Measurements from ENCODE around the gene GPC3. TPM values are rescaled to one million over a fixed set of nuclear protein-coding genes. Genes with fewer than 3 reads are reported as not detected.

Gene GPC3
- polyA plus RNA-seq, 3 donors: not detected

- H3K27ac ChIP-seq (ENCODE audit: low read depth in 1 of 2, low read length in 2 of 2): no peak overlapping the region
- intact Hi-C loops (cut with micrococcal nuclease): no loop called here
- no peak for TF ChIP-seq CTCF (IDR thresholded peaks at IDR 0.05)
Observed at GRCh38 chrX:133856819-133857218, 128.6 kb downstream of the GPC3 start.

GRCh38 chrX:133854290-133854689 is 131.1 kb downstream of the GPC3 start:
- H3K4me3 Mint-ChIP-seq: no peak overlapping the region
- no CpG with 5 or more reads among the region's 2 CpGs for WGBS (ENCODE audit: insufficient coverage)
- no peak overlapping the region for H3K27ac ChIP-seq (ENCODE audit: low read depth in 1 of 2, low read length in 2 of 2)
- no peak overlapping the region for H2AFZ ChIP-seq (ENCODE audit: insufficient read depth, low read depth, low read length, poor library complexity, severe bottlenecking)
- H3K4me1 ChIP-seq (ENCODE audit: control insufficient read depth in 1 of 2, insufficient read depth in 2 of 2, low read length in 2 of 2): no peaks in the 10 kb centered on the region
- H3K79me2 ChIP-seq (ENCODE audit: insufficient read depth, low read length): no peaks in the 10 kb centered on the region
- H3K9me3 Mint-ChIP-seq: peaks cover 0 to 2% (median 0%) of the 10 kb centered on the region in 7 donors
- H3K9ac ChIP-seq (ENCODE audit: insufficient read depth, low read length, poor library complexity, severe bottlenecking): no peak overlapping the region
- H3K36me3 ChIP-seq (replicated peaks in 1 of 2; ENCODE audit: control insufficient read depth in 1 of 2, insufficient read depth in 2 of 2, low read length in 2 of 2): no peaks in the 10 kb centered on the region
- H3K9me3 ChIP-seq (replicated peaks in 1 of 2; ENCODE audit: control insufficient read depth in 1 of 2, insufficient read depth in 1 of 2, low read length in 2 of 2): no peaks in the 10 kb centered on the region
- peaks cover 0 to 3% of the 10 kb centered on the region in 2 donors for H3K27me3 ChIP-seq (ENCODE audit: control insufficient read depth in 2 of 2, insufficient read depth in 2 of 2, low read length in 2 of 2)
- intact Hi-C loops (cut with micrococcal nuclease): no loop called here
- H4K20me1 ChIP-seq (ENCODE audit: insufficient read depth, low read length): no peaks in the 10 kb centered on the region
- H3K4me1 Mint-ChIP-seq: no peaks in the 10 kb centered on the region
- no peak for TF ChIP-seq CTCF (IDR thresholded peaks at IDR 0.05)
- H3K36me3 Mint-ChIP-seq: no peaks in the 10 kb centered on the region
- no peak overlapping the region for H3K4me3 ChIP-seq (replicated peaks in 1 of 3; ENCODE audit: low read depth in 2 of 3, low read length in 3 of 3)
- no peak overlapping the region for H3K4me2 ChIP-seq (replicated peaks; ENCODE audit: extremely low read depth, low read length, poor library complexity, severe bottlenecking)
- peaks cover 0 to 1% (median 1%) of the 10 kb centered on the region in 3 donors for H3K27me3 Mint-ChIP-seq (ENCODE audit: low read depth in 3 of 3)
- H3K27ac Mint-ChIP-seq: no peak overlapping the region
- no peak for DNase-seq

More at GRCh38 chrX:133856819-133857218, 128.6 kb downstream of the GPC3 start:
- Histone ChIP-seq H3K4me2 (replicated peaks; ENCODE audit: extremely low read depth, low read length, poor library complexity, severe bottlenecking) (no peak overlapping the region), H3K27me3 (ENCODE audit: control insufficient read depth in 2 of 2, insufficient read depth in 2 of 2, low read length in 2 of 2) (peaks cover 0 to 3% of the 10 kb centered on the region in 2 donors), H3K9ac (ENCODE audit: insufficient read depth, low read length, poor library complexity, severe bottlenecking) (no peak overlapping the region), H2AFZ (ENCODE audit: insufficient read depth, low read depth, low read length, poor library complexity, severe bottlenecking) (no peak overlapping the region), H3K9me3 (replicated peaks in 1 of 2; ENCODE audit: control insufficient read depth in 1 of 2, insufficient read depth in 1 of 2, low read length in 2 of 2) (no peaks in the 10 kb centered on the region), H3K4me3 (replicated peaks in 1 of 3; ENCODE audit: low read depth in 2 of 3, low read length in 3 of 3) (no peak overlapping the region), H3K79me2 (ENCODE audit: insufficient read depth, low read length) (no peaks in the 10 kb centered on the region), H3K4me1 (ENCODE audit: control insufficient read depth in 1 of 2, insufficient read depth in 2 of 2, low read length in 2 of 2) (no peaks in the 10 kb centered on the region), H3K36me3 (replicated peaks in 1 of 2; ENCODE audit: control insufficient read depth in 1 of 2, insufficient read depth in 2 of 2, low read length in 2 of 2) (no peaks in the 10 kb centered on the region), H4K20me1 (ENCODE audit: insufficient read depth, low read length) (no peaks in the 10 kb centered on the region)
- no peak overlapping the region for H3K27ac Mint-ChIP-seq
- whole genome bisulfite sequencing (ENCODE audit: insufficient coverage): no CpG with 5 or more reads among the region's 3 CpGs
- peaks cover 0 to 3% (median 1%) of the 10 kb centered on the region in 3 donors for H3K27me3 Mint-ChIP-seq (ENCODE audit: low read depth in 3 of 3)
- no peaks in the 10 kb centered on the region for H3K9me3 Mint-ChIP-seq
- H3K4me1 Mint-ChIP-seq: no peaks in the 10 kb centered on the region
- no peaks in the 10 kb centered on the region for H3K36me3 Mint-ChIP-seq
- no peak for DNase-seq
- no peak overlapping the region for H3K4me3 Mint-ChIP-seq
